HG03565 (cell line): ENCODE data around the gene MPO.

Experiments
- ATAC-seq: cut with Tn5 transposase; IDR thresholded peaks from one replicate; pipeline ENCODE4 v1.9.1; 2021; ENCODE audit warnings: mild to moderate bottlenecking, moderate library complexity; ENCODE audit not compliant: unreplicated experiment

MPO gene

GRCh38 chr17:58307468-58308172, 26.9 kb upstream of the MPO start:
- ATAC-seq, result no peak

DNA sequence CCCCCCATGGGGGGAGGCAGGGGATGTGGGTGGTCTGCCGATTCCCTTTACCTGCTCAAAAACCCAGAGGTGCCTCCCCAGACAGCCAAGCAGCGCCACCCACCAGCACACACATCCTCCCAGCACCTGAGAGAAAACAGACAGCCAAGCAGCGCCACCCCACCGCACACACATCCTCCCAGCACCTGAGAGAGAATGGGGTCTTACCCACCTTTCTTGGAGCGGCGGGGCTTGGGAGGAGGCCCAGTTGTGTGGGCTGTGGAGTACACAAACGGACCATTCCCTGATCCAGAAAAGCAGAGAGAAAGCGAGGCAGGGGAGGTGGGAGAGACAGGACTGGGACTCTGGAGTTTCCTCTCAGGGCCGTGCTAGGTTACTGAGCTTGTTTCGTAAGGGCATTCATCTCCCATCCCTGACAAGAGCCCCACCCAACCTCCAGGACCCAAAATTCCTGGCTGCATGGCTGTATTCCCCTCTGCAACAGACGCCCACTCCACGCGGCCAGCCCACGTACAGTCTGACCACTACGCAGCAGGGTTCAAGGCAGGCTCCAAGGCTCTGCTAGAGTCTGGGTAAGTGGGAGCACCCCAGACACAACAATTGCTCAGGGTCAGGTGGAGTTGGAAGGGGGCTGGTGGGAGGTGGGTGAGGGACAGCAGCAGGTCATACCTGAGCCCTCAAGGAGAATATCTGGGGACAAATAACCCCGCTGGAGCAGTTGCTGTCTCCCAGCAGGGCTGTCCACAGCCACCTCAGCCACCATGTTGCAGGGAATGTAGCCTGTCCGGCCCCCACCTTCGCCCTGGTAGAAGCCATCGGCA, 25.6 kb upstream of the MPO start:
- no peak for ATAC-seq

DNA sequence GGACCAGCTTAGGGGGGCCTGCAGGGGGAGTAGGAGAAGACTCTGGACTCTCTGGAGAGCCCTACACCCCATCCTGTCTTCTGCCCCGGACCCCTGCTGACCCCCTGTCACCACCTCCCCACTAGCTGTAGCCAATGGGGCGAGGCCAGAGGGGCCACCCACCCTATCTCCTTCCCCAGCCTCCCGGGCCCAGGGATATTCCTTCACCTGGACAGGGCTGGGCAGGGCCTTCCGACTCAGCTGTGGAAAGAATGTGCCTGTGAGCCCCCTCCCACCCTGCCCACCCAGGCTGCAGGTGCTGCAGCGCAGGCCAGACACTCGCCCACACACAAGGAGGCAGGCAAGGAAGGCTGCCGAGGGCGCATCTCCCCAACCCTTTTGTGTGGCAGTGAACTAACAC, 24.9 kb upstream of the MPO start:
- no peak for ATAC-seq

- no peak for ATAC-seq
Measured at GRCh38 chr17:58304750-58305486, 24.2 kb upstream of the MPO start.

GRCh38 chr17:58303971-58304749, 23.4 kb upstream of the MPO start:
- ATAC-seq, result no peak

- ATAC-seq, result no peak
Measured at GRCh38 chr17:58302919-58303585, 22.3 kb upstream of the MPO start.

- ATAC-seq, result no peak
Measured at GRCh38 chr17:58302171-58302918, 21.6 kb upstream of the MPO start.

DNA sequence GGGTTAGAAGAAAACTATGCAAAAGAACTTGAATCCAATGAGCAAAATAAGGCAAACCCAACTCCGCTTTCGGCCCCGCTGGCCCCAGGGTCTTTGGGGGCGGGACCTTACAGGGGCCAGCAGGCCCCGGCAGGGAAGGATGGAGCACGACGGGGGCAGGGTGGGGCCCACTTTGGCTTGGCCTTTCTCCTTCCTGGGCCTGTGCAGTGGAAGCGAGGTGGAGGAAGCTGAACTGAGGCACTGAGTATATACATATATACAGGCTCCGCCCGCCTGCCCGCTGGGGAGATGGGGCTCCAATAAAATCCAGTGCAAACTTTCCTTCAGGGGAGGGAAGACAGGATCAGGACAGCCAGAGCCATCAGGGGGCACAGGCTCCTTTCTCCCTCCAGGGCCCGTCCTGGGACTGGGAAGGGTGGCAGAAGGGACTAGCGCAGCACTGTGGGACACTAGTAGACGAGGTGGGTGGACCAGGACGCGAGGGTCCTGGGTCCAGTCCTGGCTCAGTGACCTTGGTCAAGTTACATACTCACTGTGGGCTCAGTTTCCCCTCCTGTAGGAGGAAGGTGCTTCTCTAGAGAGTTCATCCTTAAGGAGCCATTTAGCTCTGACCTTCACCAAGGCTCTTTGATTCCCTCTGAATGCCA, 20.9 kb upstream of the MPO start:
- no peak for ATAC-seq

- no peak for ATAC-seq
Measured at GRCh38 chr17:58300336-58300735, 19.6 kb upstream of the MPO start.

GRCh38 chr17:58294034-58294433, 13.3 kb upstream of the MPO start:
- no peak for ATAC-seq

DNA sequence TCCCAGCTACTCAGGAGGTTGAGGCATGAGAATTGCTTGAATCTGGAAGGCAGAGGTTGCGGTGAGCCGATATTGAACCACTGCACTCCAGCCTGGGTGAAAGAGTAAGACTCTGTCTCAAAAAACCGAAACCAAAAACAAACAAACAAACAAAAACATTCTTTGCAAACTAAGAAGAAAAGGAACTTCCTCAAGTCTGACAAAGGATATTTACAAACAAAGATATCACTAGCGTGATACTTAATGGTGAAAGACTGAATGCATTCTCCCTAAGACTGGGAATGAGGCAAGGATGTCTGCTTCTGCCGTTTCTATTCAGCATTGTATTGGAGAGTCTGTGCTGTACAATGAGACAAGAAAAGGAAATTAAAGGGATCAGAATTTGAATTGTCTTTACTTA, 10.5 kb upstream of the MPO start:
- ATAC-seq, result no peak

DNA sequence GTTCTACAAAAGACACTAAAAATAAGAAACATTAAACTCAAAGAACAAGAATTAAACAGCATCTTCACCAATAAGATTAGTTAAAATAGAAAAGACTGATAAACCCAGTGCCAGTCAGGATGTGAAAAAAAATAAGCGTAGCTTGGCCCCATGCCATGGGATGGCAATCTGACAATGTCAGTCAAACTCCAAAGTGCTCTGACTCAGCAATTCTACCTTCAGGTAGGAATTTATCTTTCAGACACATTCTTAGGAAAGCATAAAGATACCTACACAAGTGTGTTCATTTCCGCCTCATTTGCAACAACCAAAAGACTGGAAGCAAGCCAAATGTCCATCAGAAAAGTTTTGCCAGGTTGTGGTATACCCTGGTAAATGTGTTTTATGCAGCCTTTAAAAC, 9.1 kb upstream of the MPO start:
- ATAC-seq, result no peak

DNA sequence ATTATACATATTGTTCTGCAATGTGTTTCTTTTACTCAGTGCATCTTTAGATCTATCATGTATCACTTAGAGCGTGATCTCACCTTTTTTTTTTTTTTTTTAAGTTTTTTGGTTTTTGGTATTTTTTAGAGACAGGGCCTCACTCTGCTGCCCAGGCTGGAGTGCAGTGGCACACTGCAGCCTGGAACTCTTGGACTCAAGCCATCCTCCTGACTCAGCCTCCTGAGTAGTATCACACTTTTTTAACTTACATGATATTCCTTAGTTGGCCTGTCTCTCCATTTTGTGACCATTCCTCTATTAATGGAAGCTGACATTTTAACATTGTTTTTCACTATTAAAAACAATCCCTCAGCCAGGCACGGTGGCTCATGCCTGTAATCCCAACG, 4.7 kb upstream of the MPO start:
- ATAC-seq, result no peak

DNA sequence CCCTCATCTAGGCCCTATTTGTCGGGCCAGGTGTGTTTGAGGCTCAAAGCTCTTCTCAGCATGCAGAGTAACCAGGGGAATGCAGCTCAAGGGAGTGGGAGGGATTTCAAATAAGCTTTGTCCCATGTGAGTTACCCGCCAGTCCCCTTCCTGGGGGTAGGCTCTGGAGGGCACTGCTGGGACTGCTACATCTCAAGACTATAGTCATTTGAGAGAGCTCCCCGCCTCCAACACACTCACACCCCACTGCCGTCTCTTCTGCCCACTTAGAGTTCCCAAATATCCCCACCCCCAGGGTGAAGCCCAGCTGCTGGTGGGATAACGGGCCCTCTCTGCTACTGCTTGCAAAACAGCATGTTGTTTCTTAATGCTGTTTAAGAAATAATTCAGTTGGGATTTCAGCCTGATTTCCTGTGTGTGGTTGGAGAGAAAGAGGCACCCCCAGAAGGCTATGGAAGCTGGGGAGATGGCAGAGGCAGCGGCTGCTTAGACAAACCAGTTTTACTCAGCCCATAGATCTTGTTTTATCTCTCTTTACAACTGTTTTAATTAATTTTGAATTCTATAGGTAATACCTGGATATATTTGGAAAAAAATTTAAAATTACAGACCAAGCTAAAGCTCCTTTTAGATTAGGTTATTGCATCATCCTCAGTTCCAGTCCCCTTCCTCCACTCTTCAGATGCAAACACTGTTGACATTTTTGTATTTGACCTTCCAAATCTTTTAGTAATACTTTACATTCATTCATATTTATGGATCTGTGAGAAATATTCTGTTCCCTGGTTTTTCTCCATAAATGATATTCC, 4.1 kb upstream of the MPO start:
- ATAC-seq, result no peak

- no peak for ATAC-seq
Measured at GRCh38 chr17:58283674-58284612, 3.2 kb upstream of the MPO start.

DNA sequence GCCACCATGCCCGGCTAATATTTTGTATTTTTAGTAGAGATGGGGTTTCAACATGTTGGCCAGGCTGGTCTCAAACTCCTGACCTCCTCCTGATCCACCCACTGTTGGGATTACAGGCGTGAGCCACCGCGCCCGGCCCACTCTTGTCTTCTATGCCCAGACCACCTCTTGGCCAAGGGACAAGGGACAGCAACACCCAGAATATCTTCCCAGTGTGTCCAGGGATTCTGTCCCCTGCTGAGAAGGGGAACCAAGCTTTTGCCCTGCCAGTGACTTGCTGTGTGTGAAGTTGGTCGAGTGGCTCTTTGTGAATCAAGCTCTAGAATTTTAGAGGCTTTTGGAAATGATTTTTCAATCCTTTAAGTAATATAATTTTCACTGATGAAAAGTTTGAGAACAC, 1.7 kb upstream of the MPO start:
- ATAC-seq, result no peak

- ATAC-seq, result no peak
Measured at GRCh38 chr17:58281511-58282011, 826 bp upstream of the MPO start.
